WERI-Rb-1 (cell line): Measurements from ENCODE around the gene MAG.

ENCODE experiments used
- DNase-seq: peaks from one replicate; pipeline ENCODE4 v3.0.0-alpha.2; 2020
- H3K27ac ChIP-seq: fragments of 250-450 bp; sonication (Bioruptor Pico); 2 replicates; pipeline ENCODE4 v1.5.1; 2020; ENCODE audit warnings: mild to moderate bottlenecking, moderate library complexity
- H3K27me3 ChIP-seq: fragments of 250-450 bp; sonication (Bioruptor Pico); 2 replicates; pipeline ENCODE4 v1.5.1; 2021; ENCODE audit warnings: mild to moderate bottlenecking, low read depth, moderate library complexity; ENCODE audit not compliant: insufficient read depth, severe bottlenecking
- H3K36me3 ChIP-seq: fragments of 250-450 bp; sonication (Bioruptor Pico); 2 replicates; pipeline ENCODE4 v1.5.1; 2020; ENCODE audit warnings: mild to moderate bottlenecking, moderate library complexity
- H3K4me3 ChIP-seq: 2 replicates; pipeline ENCODE4 v1.5.1; 2011; ENCODE audit warnings: low read depth, mild to moderate bottlenecking, control low read depth, low read length
- H3K9me3 ChIP-seq: fragments of 250-450 bp; sonication (Bioruptor Pico); 2 replicates; pipeline ENCODE4 v1.5.1; 2021; ENCODE audit warnings: mild to moderate bottlenecking, moderate library complexity; ENCODE audit not compliant: severe bottlenecking
- TF ChIP-seq, protein P1 (sequence below): IDR thresholded peaks from 2 replicates; pipeline ENCODE4 v1.5.1; 2011; ENCODE audit warnings: low read depth, mild to moderate bottlenecking, control low read depth, inconsistent platforms, low read length

MAG gene

DNA sequence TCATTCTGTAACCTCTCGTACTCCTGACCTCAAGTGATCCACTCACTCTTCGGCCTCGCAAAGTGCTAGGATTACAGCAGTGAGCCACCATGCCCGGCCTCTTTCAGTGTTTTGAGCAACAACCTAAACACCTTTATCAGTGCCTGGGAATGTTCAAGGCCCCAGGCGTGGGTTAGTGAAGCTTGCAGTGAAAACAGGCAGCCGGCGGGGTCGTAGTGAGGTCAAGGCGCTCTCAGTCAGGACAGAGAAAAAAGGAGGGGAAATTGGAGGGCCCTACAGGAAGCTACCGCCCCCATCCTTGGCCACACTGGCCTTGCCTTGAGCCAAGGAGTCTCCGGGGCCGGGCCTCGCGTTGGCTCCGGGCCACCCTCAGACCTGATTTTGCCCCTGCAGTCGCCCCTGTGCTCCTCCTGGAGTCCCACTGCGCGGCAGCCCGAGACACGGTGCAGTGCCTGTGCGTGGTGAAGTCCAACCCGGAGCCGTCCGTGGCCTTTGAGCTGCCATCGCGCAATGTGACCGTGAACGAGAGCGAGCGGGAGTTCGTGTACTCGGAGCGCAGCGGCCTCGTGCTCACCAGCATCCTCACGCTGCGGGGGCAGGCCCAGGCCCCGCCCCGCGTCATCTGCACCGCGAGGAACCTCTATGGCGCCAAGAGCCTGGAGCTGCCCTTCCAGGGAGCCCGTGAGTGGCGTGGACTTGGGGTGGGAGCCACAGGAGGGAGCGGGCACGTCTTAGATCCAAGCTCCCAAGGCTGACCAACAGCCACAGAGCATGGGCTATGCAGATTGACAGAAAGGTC, 17.7 kb downstream of the MAG start:
- Histone ChIP-seq H3K36me3 (no peaks in the 10 kb centered on the region), H3K27ac (no peak overlapping the region), H3K4me3 (no peak overlapping the region), H3K9me3 (no peaks in the 10 kb centered on the region), H3K27me3 (no peaks in the 10 kb centered on the region)
- no peak for DNase-seq
- TF ChIP-seq, protein P1, sequence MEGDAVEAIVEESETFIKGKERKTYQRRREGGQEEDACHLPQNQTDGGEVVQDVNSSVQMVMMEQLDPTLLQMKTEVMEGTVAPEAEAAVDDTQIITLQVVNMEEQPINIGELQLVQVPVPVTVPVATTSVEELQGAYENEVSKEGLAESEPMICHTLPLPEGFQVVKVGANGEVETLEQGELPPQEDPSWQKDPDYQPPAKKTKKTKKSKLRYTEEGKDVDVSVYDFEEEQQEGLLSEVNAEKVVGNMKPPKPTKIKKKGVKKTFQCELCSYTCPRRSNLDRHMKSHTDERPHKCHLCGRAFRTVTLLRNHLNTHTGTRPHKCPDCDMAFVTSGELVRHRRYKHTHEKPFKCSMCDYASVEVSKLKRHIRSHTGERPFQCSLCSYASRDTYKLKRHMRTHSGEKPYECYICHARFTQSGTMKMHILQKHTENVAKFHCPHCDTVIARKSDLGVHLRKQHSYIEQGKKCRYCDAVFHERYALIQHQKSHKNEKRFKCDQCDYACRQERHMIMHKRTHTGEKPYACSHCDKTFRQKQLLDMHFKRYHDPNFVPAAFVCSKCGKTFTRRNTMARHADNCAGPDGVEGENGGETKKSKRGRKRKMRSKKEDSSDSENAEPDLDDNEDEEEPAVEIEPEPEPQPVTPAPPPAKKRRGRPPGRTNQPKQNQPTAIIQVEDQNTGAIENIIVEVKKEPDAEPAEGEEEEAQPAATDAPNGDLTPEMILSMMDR = no peak

DNA sequence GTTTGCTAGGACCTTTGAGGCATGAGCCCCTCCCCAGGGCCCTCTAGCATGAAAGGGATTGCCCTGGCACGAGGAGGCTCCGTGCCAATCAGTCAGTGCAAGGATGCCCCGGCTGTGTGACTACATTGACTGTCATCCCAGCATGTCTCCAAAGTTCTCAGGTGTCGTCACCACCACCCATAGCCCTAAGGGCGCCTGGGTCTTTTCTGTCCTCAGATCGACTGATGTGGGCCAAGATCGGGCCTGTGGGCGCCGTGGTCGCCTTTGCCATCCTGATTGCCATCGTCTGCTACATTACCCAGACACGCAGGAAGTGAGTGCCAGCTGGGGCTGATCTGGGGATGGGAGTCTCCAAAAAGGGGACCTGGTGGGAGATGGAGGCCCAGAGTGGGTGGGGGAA, 18.4 kb downstream of the MAG start:
- Histone ChIP-seq H3K27ac (no peak overlapping the region), H3K27me3 (no peaks in the 10 kb centered on the region), H3K9me3 (no peaks in the 10 kb centered on the region), H3K4me3 (no peak overlapping the region), H3K36me3 (no peaks in the 10 kb centered on the region)
- TF ChIP-seq, protein P1 = no peak
- no peak for DNase-seq

DNA sequence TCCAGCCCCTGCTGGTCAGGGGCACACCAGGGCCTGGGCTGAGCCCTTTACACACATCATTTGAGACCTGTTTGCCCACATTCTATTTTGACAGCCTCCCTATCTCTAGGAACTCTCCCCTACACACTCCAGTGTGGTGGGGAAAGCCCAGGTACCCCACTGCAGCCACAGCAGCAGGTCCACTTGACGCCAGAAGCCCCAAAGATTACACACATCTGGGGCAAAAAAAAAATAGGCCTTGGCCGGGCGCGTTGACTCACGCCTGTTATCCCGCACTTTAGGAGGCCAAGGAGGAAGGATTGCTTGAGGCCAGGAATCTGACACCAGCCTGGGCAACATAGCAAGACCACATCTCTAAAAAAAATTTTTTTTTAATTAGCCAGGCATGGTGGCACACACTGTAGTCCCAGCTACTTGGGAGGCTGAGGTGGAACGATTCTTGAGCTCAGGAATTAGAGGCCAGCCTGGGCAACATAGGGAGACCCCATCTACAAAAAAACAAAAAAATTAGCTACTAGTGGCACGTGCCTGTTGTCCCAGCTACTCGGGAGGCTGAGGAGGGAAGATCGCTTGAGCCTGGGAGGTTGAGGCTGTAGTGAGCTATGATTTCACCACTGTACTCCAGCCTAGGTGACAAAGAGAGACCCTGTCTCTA, 19.0 kb downstream of the MAG start:
- H3K9me3 ChIP-seq = no peaks in the 10 kb centered on the region
- no peaks in the 10 kb centered on the region for H3K27me3 ChIP-seq
- no peaks in the 10 kb centered on the region for H3K36me3 ChIP-seq
- DNase-seq = no peak
- H3K4me3 ChIP-seq = no peak overlapping the region
- TF ChIP-seq, protein P1 = no peak
- no peak overlapping the region for H3K27ac ChIP-seq

DNA sequence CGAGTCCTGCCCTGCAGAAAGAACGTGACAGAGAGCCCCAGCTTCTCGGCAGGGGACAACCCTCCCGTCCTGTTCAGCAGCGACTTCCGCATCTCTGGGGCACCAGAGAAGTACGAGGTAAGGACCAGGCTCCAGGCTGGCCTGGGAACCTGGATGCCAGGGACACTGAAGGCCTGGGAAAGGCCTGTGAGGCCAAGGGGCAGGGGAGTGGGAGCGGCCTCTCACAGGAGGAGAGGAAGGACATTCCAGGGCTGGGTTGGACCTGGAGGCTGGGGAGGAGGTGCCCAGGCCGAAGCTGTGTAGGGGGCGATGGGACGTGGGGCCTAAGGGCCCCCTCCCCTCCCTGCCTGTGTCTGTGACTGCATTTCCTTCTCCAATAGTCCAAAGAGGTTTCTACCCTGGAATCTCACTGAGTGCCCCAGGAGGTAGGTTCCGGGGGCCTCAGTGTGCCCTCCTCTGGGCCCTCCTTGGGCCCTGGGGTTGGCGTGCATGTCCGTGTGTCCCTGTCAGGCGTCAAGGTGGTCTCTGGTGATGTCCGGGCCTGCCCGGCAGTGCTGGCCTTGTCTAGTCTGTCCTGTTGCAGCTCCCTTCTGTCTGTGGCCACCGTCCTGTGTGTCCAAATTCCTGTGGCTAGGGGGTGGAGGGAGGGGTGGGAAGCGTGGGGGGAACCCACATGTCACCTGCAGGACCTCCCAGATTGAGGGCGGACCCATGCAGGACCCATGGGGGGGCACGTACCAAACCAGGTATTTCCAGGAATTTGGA, 20.1 kb downstream of the MAG start:
- no peak for DNase-seq
- H3K9me3 ChIP-seq = no peaks in the 10 kb centered on the region
- TF ChIP-seq, protein P1 = no peak
- H3K27me3 ChIP-seq = no peaks in the 10 kb centered on the region
- no peak overlapping the region for H3K27ac ChIP-seq
- H3K4me3 ChIP-seq = no peak overlapping the region
- no peaks in the 10 kb centered on the region for H3K36me3 ChIP-seq

DNA sequence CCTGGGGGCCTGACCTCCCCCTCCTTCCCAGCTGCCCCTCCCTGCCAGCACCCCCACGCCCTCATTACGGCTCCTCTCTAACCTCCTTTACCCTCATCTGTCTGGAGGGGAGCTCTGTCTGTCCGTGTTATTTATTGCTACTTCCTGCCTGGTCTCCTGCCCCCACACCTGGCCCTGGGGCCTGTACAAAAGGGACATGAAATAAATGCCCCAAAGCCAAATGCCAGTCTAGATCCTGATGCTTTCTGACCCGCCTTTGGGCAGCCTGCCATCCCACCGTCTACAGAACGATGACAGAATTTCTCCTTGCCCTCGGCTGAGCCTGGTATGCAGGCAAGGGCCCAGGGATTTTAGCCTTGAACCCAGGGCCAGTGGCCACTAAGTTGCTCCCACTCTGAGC, 21.6 kb downstream of the MAG start:
- Histone ChIP-seq H3K9me3 (no peaks in the 10 kb centered on the region), H3K27ac (no peak overlapping the region), H3K36me3 (no peaks in the 10 kb centered on the region), H3K27me3 (no peaks in the 10 kb centered on the region), H3K4me3 (no peak overlapping the region)
- no peak for DNase-seq
- TF ChIP-seq, protein P1 = no peak
